ENCODE data around the gene KATNBL1. TPM values are rescaled to one million over a fixed set of nuclear protein-coding genes. Genes with fewer than 3 reads are reported as not detected.

Gene KATNBL1
- total RNA-seq (127 and 166 TPM in 2 replicates), polyA plus RNA-seq (55.4 and 72.0 TPM in 2 replicates)

- TF ChIP-seq CTCF (IDR thresholded peaks at IDR 0.05; ENCODE audit: poor library complexity) (peak; percentile 97), EZH2phosphoT487 (IDR thresholded peaks at IDR 0.05; ENCODE audit: low read depth, severe bottlenecking, unreplicated experiment) (no peak), EZH2 (IDR thresholded peaks at IDR 0.05; ENCODE audit: borderline replicate concordance) (no peak)
- no peaks in the 10 kb centered on the region for H3K36me3 ChIP-seq (replicated peaks; ENCODE audit: insufficient read depth, low read depth)
- peaks cover 6% of the 10 kb centered on the region for H3K4me1 ChIP-seq (ENCODE audit: insufficient read depth)
- H3K9me2 ChIP-seq (replicated peaks; ENCODE audit: insufficient read depth), result no peaks in the 10 kb centered on the region
- peak within 1 kb of the TSS; percentile 83 for H3K4me3 ChIP-seq
- no peaks in the 10 kb centered on the region for H3K9me3 ChIP-seq (ENCODE audit: low read depth)
- H3K27ac ChIP-seq, result peak within 1 kb of the TSS; percentile 96
- under 1% methylated on average over 73 of the region's 81 CpGs for WGBS (ENCODE audit: low lambda C conversion rate, missing lambda C conversion rate)
- peak; percentile 99 for DNase-seq (ENCODE audit: low spot score)
- no peaks in the 10 kb centered on the region for H3K27me3 ChIP-seq
- peaks cover 46% of the 10 kb centered on the region for H3K79me2 ChIP-seq
- H3K4me2 ChIP-seq, result peak within 1 kb of the TSS; percentile 83
- H4K20me1 ChIP-seq (ENCODE audit: insufficient read depth, poor library complexity, severe bottlenecking), result no peaks in the 10 kb centered on the region
- peak within 1 kb of the TSS; percentile 92 for H2AFZ ChIP-seq
Observed at GRCh38 chr15:34209421-34210282, at the start of gene KATNBL1. Gene KATNBL1 (minus strand): TSS chr15:34210096. CDS start chr15:34163676, 46,420 bp downstream.

GRCh38 chr15:34259566-34259965, 49.7 kb upstream of the KATNBL1 start:
- no peak for DNase-seq (ENCODE audit: low spot score)
- no peak overlapping the region for H3K4me3 ChIP-seq
- no peak overlapping the region for H3K27ac ChIP-seq
- no peaks in the 10 kb centered on the region for H3K9me2 ChIP-seq (replicated peaks; ENCODE audit: insufficient read depth)
- 56% methylated on average over 3 of the region's 3 CpGs for WGBS (ENCODE audit: low lambda C conversion rate, missing lambda C conversion rate)
- H4K20me1 ChIP-seq (ENCODE audit: insufficient read depth, poor library complexity, severe bottlenecking), result no peaks in the 10 kb centered on the region
- no peaks in the 10 kb centered on the region for H3K4me1 ChIP-seq (ENCODE audit: insufficient read depth)
- H3K36me3 ChIP-seq (replicated peaks; ENCODE audit: insufficient read depth, low read depth), result no peaks in the 10 kb centered on the region
- no peak overlapping the region for H2AFZ ChIP-seq
- no peaks in the 10 kb centered on the region for H3K27me3 ChIP-seq
- TF ChIP-seq EZH2 (IDR thresholded peaks at IDR 0.05; ENCODE audit: borderline replicate concordance) (no peak), EZH2phosphoT487 (IDR thresholded peaks at IDR 0.05; ENCODE audit: low read depth, severe bottlenecking, unreplicated experiment) (no peak), CTCF (IDR thresholded peaks at IDR 0.05; ENCODE audit: poor library complexity) (no peak)
- H3K4me2 ChIP-seq, result no peak overlapping the region
- H3K79me2 ChIP-seq, result no peaks in the 10 kb centered on the region
- H3K9me3 ChIP-seq (ENCODE audit: low read depth), result no peaks in the 10 kb centered on the region

- 81% methylated on average over 2 of the region's 2 CpGs for WGBS (ENCODE audit: low lambda C conversion rate, missing lambda C conversion rate)
- no peak for DNase-seq (ENCODE audit: low spot score)
- TF ChIP-seq EZH2phosphoT487 (IDR thresholded peaks at IDR 0.05; ENCODE audit: low read depth, severe bottlenecking, unreplicated experiment) (no peak), CTCF (IDR thresholded peaks at IDR 0.05; ENCODE audit: poor library complexity) (no peak), EZH2 (IDR thresholded peaks at IDR 0.05; ENCODE audit: borderline replicate concordance) (no peak)
- H3K9me2 ChIP-seq (replicated peaks; ENCODE audit: insufficient read depth), result no peaks in the 10 kb centered on the region
- no peaks in the 10 kb centered on the region for H3K4me1 ChIP-seq (ENCODE audit: insufficient read depth)
- H3K9me3 ChIP-seq (ENCODE audit: low read depth), result no peaks in the 10 kb centered on the region
- no peak overlapping the region for H3K4me3 ChIP-seq
- H3K36me3 ChIP-seq (replicated peaks; ENCODE audit: insufficient read depth, low read depth), result no peaks in the 10 kb centered on the region
- no peak overlapping the region for H3K27ac ChIP-seq
- no peaks in the 10 kb centered on the region for H4K20me1 ChIP-seq (ENCODE audit: insufficient read depth, poor library complexity, severe bottlenecking)
- H3K79me2 ChIP-seq, result no peaks in the 10 kb centered on the region
- no peaks in the 10 kb centered on the region for H3K27me3 ChIP-seq
- H2AFZ ChIP-seq, result no peak overlapping the region
- no peak overlapping the region for H3K4me2 ChIP-seq
Observed at GRCh38 chr15:34258151-34258550, 48.3 kb upstream of the KATNBL1 start.
